Adrenal gland (tissue), 12 donors: ENCODE measurements around the gene GPS1. TPM values are rescaled to one million over a fixed set of nuclear protein-coding genes. Genes with fewer than 3 reads are reported as not detected.

Source experiments
- DNase-seq, 7 donors: peaks; one replicate each; pipeline ENCODE4 v3.0.0-alpha.2; 2019 to 2020
- H3K27ac ChIP-seq, 5 donors: fragments of 200-600 bp; sonication (generic) in 4 of 5; 1 replicate in 3 of 5; 2 replicates in 2 of 5; pipeline versions ENCODE4 v1.5.1 to v1.8.0; 2016 to 2020; ENCODE audit warnings: mild to moderate bottlenecking in 1 of 5
- H3K27me3 ChIP-seq: fragments of 200-600 bp; 2 replicates; pipeline ENCODE4 v1.8.0; 2021
- H3K36me3 ChIP-seq, 2 donors: fragments of 200-600 bp; replicated peaks in 1 of 2; 1 replicate in 1 of 2; 2 replicates in 1 of 2; pipeline versions ENCODE4 v1.5.1 to v1.8.0; 2018 to 2022
- H3K4me1 ChIP-seq, 2 donors: fragments of 200-600 bp; replicated peaks in 1 of 2; 1 replicate in 1 of 2; 2 replicates in 1 of 2; pipeline versions ENCODE4 v1.5.1 to v1.8.0; 2018 to 2021
- H3K4me3 ChIP-seq, 4 donors: fragments of 200-600 bp; sonication (generic) in 3 of 4; one replicate each; pipeline ENCODE4 v1.5.1; 2016 to 2018
- H3K9me3 ChIP-seq, 3 donors: fragments of 200-600 bp; sonication (generic) in 1 of 3; replicated peaks in 1 of 3; 1 replicate in 2 of 3; 2 replicates in 1 of 3; pipeline versions ENCODE4 v1.5.1 to v1.8.0; 2016 to 2021
- CTCF ChIP-seq, 6 experiments: fragments of 450-650 bp in 4 of 6; fragments of 200-600 bp in 2 of 6; sonication (generic) in 1 of 6; IDR thresholded peaks; 1 replicate in 5 of 6; 2 replicates in 1 of 6; pipeline versions ENCODE4 v1.5.1 to v1.8.0; 2016 to 2021; ENCODE audit warnings: antibody characterized with exemption in 6 of 6, mild to moderate bottlenecking in 2 of 6, moderate library complexity in 1 of 6
- POLR2A ChIP-seq, 2 donors: fragments of 450-650 bp; IDR thresholded peaks; one replicate each; pipeline ENCODE4 v1.6.1; 2017; ENCODE audit warnings: antibody characterized with exemption in 2 of 2, mild to moderate bottlenecking in 2 of 2, moderate library complexity in 1 of 2
- WGBS, 4 donors: extraction: QIAGEN DNeasy Blood & Tissue Kit in 2 of 4; methylation state at CpG; one replicate each; pipeline versions ENCODE4 v1.1.5 to v1.1.7; 2013 to 2017; 5-methylcytosine and 5-hydroxymethylcytosine counted together
- intact Hi-C, 2 donors: fragments of 100-400 bp; cut with DNase I; formaldehyde crosslinking; loops; one replicate each; pipeline versions ENCODE4 v1.14.1 to v1.15.0; 2022 to 2023
- polyA plus RNA-seq, 3 donors: library from polyadenylated mRNA; stranded (reverse); fragments of 200-250 nt in 2 of 3; fragments of 350-450 nt in 1 of 3; fragmentation: Illumina TruSeq in 1 of 3; extraction: RNeasy Lipid Tissue Mini Kit (QIAGEN cat#74804) in 1 of 3; gene quantifications; one replicate each; pipeline ENCODE4 v1.2.3, GENCODE V29; 2013 to 2014
- total RNA-seq, 9 donors: library from RNA; depleted of rRNA in 4 of 9; stranded (reverse); fragments of >200 nt in 4 of 9; fragments of 120-200 nt in 1 of 9; fragmentation: NEBNext Ultra II Directional in 1 of 9; extraction: Animal tissue kit (Norgen Biotek cat#: 25700) in 1 of 9; gene quantifications; one replicate each; pipeline versions ENCODE4 v1.1.0 to v1.2.4, GENCODE V29; 2013 to 2023
- donor health status: healthy with polysubstance abuse.
- donor health status: Bipolar disorder and iron deficiency.
- donor health status: DM: yes; HTN: yes; CAD: no.
- donor health status: DM: no; HTN: no; CAD: no.
- donor health status: DM: no; HTN: no; CAD: no.
- donor health status: DM: yes; HTN: yes; CAD: no.

Gene GPS1
- total and polyA plus RNA-seq, 12 donors, result 37.4 to 305 (median 113) TPM

- TF ChIP-seq POLR2A (IDR thresholded peaks at IDR 0.05) (no peak), CTCF (IDR thresholded peaks at IDR 0.05) (no peak)
- no peak overlapping the region for H3K27ac ChIP-seq
- WGBS, 4 donors, result 89 to 93% (median 91%) methylated on average over 19 to 37 of the region's 37 CpGs
- peaks cover 0 to 56% of the 10 kb centered on the region in 2 donors for H3K36me3 ChIP-seq
- no peaks in the 10 kb centered on the region for H3K27me3 ChIP-seq
- peaks cover 21 to 25% of the 10 kb centered on the region in 2 donors for H3K4me1 ChIP-seq
- no peak overlapping the region for H3K4me3 ChIP-seq
- intact Hi-C loops, result loop anchor here in 1 of 2 donors (5.0 kb wide), 1 partner anchor 57 kb away; no protein-coding TSS in a partner anchor
- no peaks in the 10 kb centered on the region for H3K9me3 ChIP-seq
- peak in 2 of 7 donors; percentile 7 to 16 for DNase-seq
These were observed 43.5 kb downstream of the GPS1 start for GRCh38 chr17:82094931-82095776.

- Histone ChIP-seq H3K4me3 (peak overlapping the region in 1 of 4 donors; percentile 86), H3K4me1 (peaks cover 21 to 28% of the 10 kb centered on the region in 2 donors), H3K27ac (no peak overlapping the region), H3K27me3 (no peaks in the 10 kb centered on the region), H3K36me3 (peaks cover 0 to 47% of the 10 kb centered on the region in 2 donors), H3K9me3 (no peaks in the 10 kb centered on the region)
- peak in 4 of 7 donors; percentile 10 to 59 (median 30) for DNase-seq
- WGBS, 4 donors, result 89 to 97% (median 93%) methylated on average over 6 to 35 of the region's 35 CpGs
- TF ChIP-seq POLR2A (IDR thresholded peaks at IDR 0.05), result no peak
- TF ChIP-seq CTCF (IDR thresholded peaks at IDR 0.05), result no peak
- intact Hi-C loops, result loop anchor here in 1 of 2 donors (5.0 kb wide), 1 partner anchor 56 kb away; no protein-coding TSS in a partner anchor
These were observed 44.3 kb downstream of the GPS1 start for GRCh38 chr17:82095777-82096708.

- peaks cover 21 to 32% of the 10 kb centered on the region in 2 donors for H3K4me1 ChIP-seq
- H3K27me3 ChIP-seq, result no peaks in the 10 kb centered on the region
- WGBS, 4 donors, result 54 to 78% (median 73%) methylated on average over 4 to 8 of the region's 8 CpGs
- TF ChIP-seq POLR2A (IDR thresholded peaks at IDR 0.05) (no peak), CTCF (IDR thresholded peaks at IDR 0.05) (no peak)
- H3K27ac ChIP-seq, result peak overlapping the region in 2 of 5 donors; percentile 91 to 100
- peak in 1 of 7 donors; percentile 23 for DNase-seq
- peaks cover 0 to 40% of the 10 kb centered on the region in 2 donors for H3K36me3 ChIP-seq
- H3K4me3 ChIP-seq, result peak overlapping the region in 3 of 4 donors; percentile 53 to 86 (median 78)
- intact Hi-C loops, result loop anchor here in 1 of 2 donors (5.0 kb wide), 1 partner anchor 56 kb away; no protein-coding TSS in a partner anchor
- no peaks in the 10 kb centered on the region for H3K9me3 ChIP-seq
These were observed 45.0 kb downstream of the GPS1 start for GRCh38 chr17:82096709-82097183.
